H7 (cell line): Measurements from ENCODE around the gene GBP5. TPM values are rescaled to one million over a fixed set of nuclear protein-coding genes. Genes with fewer than 3 reads are reported as not detected.
"Not testable (repeated sequence)": the region's sequence is repeated elsewhere in the genome, so short reads cannot be mapped to it uniquely, and the experiment has no call there.

Source experiments
- DNase-seq: peaks from one replicate; pipeline ENCODE4 v3.0.0; 2012
- H3K27me3 ChIP-seq: 2 replicates; pipeline ENCODE4 v1.6.0; 2011; ENCODE audit warnings: mild to moderate bottlenecking, low read length; ENCODE audit not compliant: control insufficient read depth, insufficient read depth
- H3K36me3 ChIP-seq: replicated peaks from 2 replicates; pipeline ENCODE4 v1.5.1; 2011; ENCODE audit warnings: low read length; ENCODE audit not compliant: control insufficient read depth, insufficient read depth
- H3K4me3 ChIP-seq: 2 replicates; pipeline ENCODE4 v1.5.1; 2011; ENCODE audit warnings: low read depth, mild to moderate bottlenecking, control low read depth, low read length, moderate library complexity; ENCODE audit not compliant: insufficient read depth
- total RNA-seq: library from RNA; depleted of rRNA; stranded (reverse); fragments of >200 nt; shearing (Covaris generic); gene quantifications from 2 replicates; pipeline ENCODE4 v1.2.3, GENCODE V29; 2014

The GBP5 gene
- total RNA-seq, 1 experiment from 2014 or later: not detected

DNA sequence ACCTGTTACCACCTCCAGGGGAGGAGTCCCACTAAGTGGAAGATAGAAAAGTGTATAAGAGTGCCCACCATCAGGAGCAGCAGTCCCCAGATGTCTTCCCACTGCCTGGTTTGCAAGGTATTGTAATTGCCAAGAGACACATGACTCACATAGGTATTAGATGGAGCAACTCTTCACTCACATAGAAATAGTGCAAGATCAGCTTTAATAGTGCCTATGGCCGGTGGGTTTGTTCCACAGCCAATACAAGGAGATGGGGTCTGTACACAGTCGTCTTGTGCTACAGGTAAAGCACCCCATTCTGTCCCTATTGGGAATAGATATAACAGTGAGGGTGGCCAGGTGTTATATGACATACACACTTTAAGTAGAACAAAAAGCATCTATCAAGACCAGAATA, 18.6 kb upstream of the GBP5 start:
- Histone ChIP-seq H3K4me3 (no peak overlapping the region), H3K36me3 (no peaks in the 10 kb centered on the region), H3K27me3 (no peaks in the 10 kb centered on the region)
- no peak for DNase-seq

- Histone ChIP-seq H3K27me3 (no peaks in the 10 kb centered on the region), H3K4me3 (no peak overlapping the region), H3K36me3 (no peaks in the 10 kb centered on the region)
- no peak for DNase-seq
Measured at GRCh38 chr1:89288051-89288340, 15.3 kb upstream of the GBP5 start.

GRCh38 chr1:89287181-89288050, 14.8 kb upstream of the GBP5 start:
- no peaks in the 10 kb centered on the region for H3K27me3 ChIP-seq
- no peak overlapping the region for H3K4me3 ChIP-seq
- DNase-seq: no peak
- H3K36me3 ChIP-seq: no peaks in the 10 kb centered on the region

DNA sequence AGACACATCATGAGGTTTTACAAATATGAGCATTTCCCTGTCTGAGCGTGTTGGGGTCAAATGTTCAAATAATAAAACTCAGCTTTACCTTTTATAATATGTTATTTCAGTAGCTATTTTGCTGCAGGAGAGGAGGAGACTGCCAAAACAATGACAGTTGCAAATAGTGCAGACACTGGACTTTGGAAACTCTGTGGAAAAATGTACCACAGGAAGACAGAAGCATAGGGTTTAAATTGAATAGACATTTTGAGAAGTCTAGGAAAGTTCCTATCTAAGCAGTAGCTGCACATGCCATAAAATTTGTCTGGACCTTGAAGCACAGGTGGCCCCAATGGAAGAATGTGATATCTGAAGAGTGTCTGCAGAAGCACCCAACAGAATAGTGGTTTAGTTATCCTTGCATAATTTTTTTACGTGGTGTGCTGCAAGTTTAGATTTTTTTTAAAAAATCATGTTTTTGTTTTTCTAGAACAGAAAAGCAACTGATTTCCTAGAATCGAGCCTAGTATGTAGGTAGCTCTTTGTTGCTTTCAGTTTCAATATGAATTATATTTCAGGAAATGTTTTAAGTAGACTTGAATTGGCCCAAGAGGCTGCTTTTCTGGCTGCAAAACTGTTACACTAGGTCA, 14.0 kb upstream of the GBP5 start:
- no peaks in the 10 kb centered on the region for H3K36me3 ChIP-seq
- no peak overlapping the region for H3K4me3 ChIP-seq
- no peaks in the 10 kb centered on the region for H3K27me3 ChIP-seq
- DNase-seq: no peak

DNA sequence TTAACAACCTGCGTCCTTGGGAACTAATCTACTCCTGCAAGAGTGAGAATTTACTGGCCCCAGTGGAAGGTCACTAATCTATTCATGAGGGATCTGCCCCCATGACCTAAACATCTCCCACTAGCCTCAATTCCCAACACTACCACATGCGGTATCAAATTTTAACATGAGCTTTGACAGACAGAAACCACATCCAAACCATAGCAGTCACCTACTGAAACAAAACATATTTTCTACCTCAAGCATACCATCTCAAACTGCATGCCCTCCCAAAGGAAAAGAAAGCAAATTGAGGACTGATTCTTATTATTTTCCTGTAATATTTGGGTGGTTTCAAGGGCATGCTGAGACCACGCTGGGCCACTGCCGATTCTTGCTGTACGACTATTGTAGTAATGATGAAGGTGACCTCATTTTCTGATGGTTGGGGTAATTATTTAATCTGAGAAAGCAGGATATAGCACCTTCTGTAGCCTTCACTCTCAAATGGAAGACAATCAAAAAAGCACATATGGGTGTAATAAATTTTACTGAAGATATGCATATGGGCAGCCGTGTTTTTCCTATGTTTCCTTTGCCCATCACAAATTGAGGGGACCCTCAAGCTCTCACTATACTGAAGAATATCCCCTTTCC, 13.2 kb upstream of the GBP5 start:
- no peak for DNase-seq
- Histone ChIP-seq H3K36me3 (no peaks in the 10 kb centered on the region), H3K4me3 (no peak overlapping the region), H3K27me3 (no peaks in the 10 kb centered on the region)

DNA sequence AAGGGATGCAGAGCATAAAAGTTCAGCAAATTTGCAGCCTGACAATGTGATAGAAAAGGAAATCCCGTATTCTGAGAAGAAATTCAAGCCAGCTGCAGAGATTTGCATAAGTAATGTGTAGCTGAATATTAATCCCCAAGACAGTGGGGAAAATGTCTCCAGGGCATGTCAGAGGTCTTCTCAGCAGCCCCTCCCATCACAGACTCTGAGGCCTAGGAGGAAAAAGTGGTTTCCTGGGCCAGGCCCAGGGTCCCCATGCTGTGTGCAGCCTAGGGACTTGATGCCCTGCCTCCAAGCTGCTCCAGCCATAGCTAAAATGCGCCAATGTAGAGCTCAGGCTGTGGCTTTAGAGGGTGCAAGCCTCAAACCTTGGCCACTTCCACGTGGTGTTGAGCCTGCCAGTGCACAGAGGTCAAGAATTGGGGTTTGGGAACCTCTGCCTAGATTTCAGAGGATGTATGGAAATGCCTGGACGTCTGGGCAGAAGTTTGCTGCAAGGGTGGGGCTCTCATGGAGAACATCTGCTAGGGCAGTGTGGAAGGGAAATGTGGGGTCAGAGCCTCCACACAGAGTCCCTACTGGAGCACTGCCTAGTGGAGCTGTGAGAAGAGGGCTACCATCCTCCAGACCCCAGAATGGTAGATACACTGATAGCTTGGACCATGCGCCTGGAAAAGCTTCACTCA, 11.6 kb upstream of the GBP5 start:
- H3K36me3 ChIP-seq, DNase-seq: not testable (repeated sequence)

GRCh38 chr1:89280766-89281165, 8.1 kb upstream of the GBP5 start:
- DNase-seq: no peak
- H3K4me3 ChIP-seq: no peak overlapping the region
- no peaks in the 10 kb centered on the region for H3K36me3 ChIP-seq
- H3K27me3 ChIP-seq: no peaks in the 10 kb centered on the region

More for the DNA sequence above, 11.6 kb upstream of the GBP5 start:
- not testable (repeated sequence) for H3K27me3 ChIP-seq, H3K4me3 ChIP-seq

GRCh38 chr1:89279011-89279466, 6.4 kb upstream of the GBP5 start:
- Histone ChIP-seq H3K27me3 (no peaks in the 10 kb centered on the region), H3K36me3 (no peaks in the 10 kb centered on the region), H3K4me3 (no peak overlapping the region)
- DNase-seq: no peak

GRCh38 chr1:89277725-89278124, 5.1 kb upstream of the GBP5 start:
- Histone ChIP-seq H3K27me3 (no peaks in the 10 kb centered on the region), H3K4me3 (no peak overlapping the region), H3K36me3 (no peaks in the 10 kb centered on the region)
- no peak for DNase-seq

DNA sequence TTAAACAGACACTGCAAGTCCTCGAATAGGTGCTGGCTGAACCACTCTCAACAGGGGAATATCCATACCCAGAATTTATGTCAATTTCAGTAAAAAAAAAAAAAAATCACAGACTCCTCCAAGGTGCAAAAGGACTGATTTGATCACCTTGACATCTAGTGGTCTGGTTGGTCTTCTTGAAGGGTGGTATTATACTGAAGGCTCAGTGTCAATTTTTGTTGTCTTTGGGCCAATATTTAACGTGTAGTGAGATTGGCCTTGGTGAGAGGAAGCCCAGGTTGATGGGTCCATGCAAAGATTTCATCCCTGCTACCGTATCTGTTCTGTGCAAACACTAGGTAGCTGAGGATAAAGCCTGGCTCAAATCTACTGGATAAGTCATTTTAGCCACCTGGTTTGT, 4.0 kb upstream of the GBP5 start:
- H3K36me3 ChIP-seq: no peaks in the 10 kb centered on the region
- H3K4me3 ChIP-seq: no peak overlapping the region
- DNase-seq: no peak
- H3K27me3 ChIP-seq: no peaks in the 10 kb centered on the region

DNA sequence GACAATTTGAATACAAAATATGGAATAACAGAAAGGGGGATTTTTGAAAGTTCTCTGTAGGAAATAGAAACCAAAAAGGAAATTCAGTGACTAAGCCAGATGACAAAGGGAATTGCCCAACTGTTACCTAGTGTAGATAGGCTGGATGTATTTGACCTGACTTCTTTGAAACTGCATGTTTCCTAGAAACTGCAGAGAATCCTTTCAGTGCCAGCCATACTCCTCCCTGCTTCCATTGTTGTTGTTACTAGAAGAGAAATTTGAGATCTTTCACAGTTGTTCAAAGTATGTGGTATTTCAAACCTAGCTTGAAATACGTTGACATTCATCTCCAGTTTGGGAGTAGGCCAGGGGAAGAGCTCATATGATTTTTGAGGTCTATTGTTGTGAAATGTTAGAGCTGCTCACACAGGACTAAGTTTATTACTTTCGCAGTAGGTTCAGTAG, 1.8 kb upstream of the GBP5 start:
- Histone ChIP-seq H3K4me3 (no peak overlapping the region), H3K27me3 (no peaks in the 10 kb centered on the region), H3K36me3 (no peaks in the 10 kb centered on the region)
- no peak for DNase-seq

GRCh38 chr1:89273324-89273778, 691 bp upstream of the GBP5 start:
- Histone ChIP-seq H3K4me3 (no peak overlapping the region), H3K27me3 (no peaks in the 10 kb centered on the region), H3K36me3 (no peaks in the 10 kb centered on the region)
- no peak for DNase-seq

DNA sequence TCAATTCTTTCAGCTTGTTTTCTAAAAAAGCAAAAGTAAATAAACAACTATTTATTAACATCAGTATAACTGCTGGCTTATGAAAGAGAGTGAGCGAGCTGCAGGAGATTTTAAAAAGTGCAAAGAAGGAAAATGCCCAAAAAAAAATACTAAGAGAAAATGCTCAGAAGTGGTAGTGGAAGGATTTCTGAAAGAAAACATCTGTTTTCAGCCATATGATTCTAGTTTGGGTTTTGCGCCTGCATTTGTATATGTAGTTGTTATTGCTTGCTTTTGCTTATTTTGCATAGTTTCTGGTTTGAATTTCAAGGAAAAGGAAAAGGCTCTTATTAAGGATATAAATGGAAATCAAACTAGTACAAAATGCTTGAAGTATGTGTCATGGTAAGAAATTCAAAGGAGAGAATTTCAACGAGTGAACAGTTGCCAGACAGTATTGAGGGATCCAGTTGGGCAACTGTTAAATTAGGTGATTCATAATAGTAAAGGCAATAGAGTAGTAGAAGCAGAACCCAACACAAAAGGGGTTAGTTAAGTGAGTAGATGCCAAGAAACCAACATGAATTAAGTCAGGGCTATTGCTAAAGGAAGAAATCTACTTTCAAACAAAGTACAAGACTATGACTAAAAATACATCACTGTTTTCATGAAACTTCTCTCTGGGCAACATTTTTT, 1.2 kb downstream of the GBP5 start:
- Histone ChIP-seq H3K27me3 (no peaks in the 10 kb centered on the region), H3K4me3 (no peak overlapping the region), H3K36me3 (no peaks in the 10 kb centered on the region)
- DNase-seq: no peak

- Histone ChIP-seq H3K27me3 (no peaks in the 10 kb centered on the region), H3K4me3 (no peak overlapping the region), H3K36me3 (no peaks in the 10 kb centered on the region)
- DNase-seq: no peak
Measured at GRCh38 chr1:89270423-89270822, 2.2 kb downstream of the GBP5 start.
